CD4-positive, alpha-beta T cell treated with Interleukin-1 beta for 1 hour (primary cell): ENCODE data around the gene SKOR1.

Experiments used
- DNase-seq, 2 donors: peaks; one replicate each; pipeline ENCODE4 v3.0.0-alpha.2; 2020 to 2022

The SKOR1 gene

GRCh38 chr15:67796196-67797127 lies 28.8 kb upstream of the SKOR1 start:
- DNase-seq, result no peak

GRCh38 chr15:67799801-67800205 lies 25.5 kb upstream of the SKOR1 start:
- no peak for DNase-seq

GRCh38 chr15:67801142-67801541 lies 24.2 kb upstream of the SKOR1 start:
- no peak for DNase-seq

GRCh38 chr15:67801926-67802914 lies 23.1 kb upstream of the SKOR1 start:
- DNase-seq, result no peak

- DNase-seq, result no peak
Observed at GRCh38 chr15:67803299-67803698, 22.0 kb upstream of the SKOR1 start.

GRCh38 chr15:67803996-67804843 lies 21.1 kb upstream of the SKOR1 start:
- no peak for DNase-seq

GRCh38 chr15:67805008-67805665 lies 20.2 kb upstream of the SKOR1 start:
- no peak for DNase-seq

- DNase-seq, result no peak
Observed at GRCh38 chr15:67805666-67806516, 19.4 kb upstream of the SKOR1 start.

GRCh38 chr15:67806536-67806935 lies 18.8 kb upstream of the SKOR1 start:
- no peak for DNase-seq

GRCh38 chr15:67807141-67807540 lies 18.2 kb upstream of the SKOR1 start:
- DNase-seq, result no peak

GRCh38 chr15:67807836-67808235 lies 17.5 kb upstream of the SKOR1 start:
- no peak for DNase-seq

GRCh38 chr15:67808821-67809220 lies 16.5 kb upstream of the SKOR1 start:
- no peak for DNase-seq

GRCh38 chr15:67809441-67809840 lies 15.9 kb upstream of the SKOR1 start:
- DNase-seq, result no peak

- DNase-seq, result no peak
Observed at GRCh38 chr15:67809866-67810265, 15.4 kb upstream of the SKOR1 start.

GRCh38 chr15:67812241-67812644 lies 13.1 kb upstream of the SKOR1 start:
- no peak for DNase-seq

GRCh38 chr15:67813104-67813634 lies 12.1 kb upstream of the SKOR1 start:
- DNase-seq, result no peak

- DNase-seq, result no peak
Observed at GRCh38 chr15:67815036-67815592, 10.2 kb upstream of the SKOR1 start.

- no peak for DNase-seq
Observed at GRCh38 chr15:67816668-67817067, 8.6 kb upstream of the SKOR1 start.

GRCh38 chr15:67818464-67818863 lies 6.8 kb upstream of the SKOR1 start:
- DNase-seq, result no peak

- DNase-seq, result no peak
Observed at GRCh38 chr15:67819636-67820035, 5.7 kb upstream of the SKOR1 start.
